Measurements from ENCODE around the gene RFX8.
"Not testable (repeated sequence)": the region's sequence is repeated elsewhere in the genome, so short reads cannot be mapped to it uniquely, and the experiment has no call there.

Gene RFX8

GRCh38 chr2:101485856-101486255 is 10.9 kb upstream of the RFX8 start:
- DNase-seq, result no peak

GRCh38 chr2:101480764-101481163 is 5.9 kb upstream of the RFX8 start:
- no peak for DNase-seq

DNA sequence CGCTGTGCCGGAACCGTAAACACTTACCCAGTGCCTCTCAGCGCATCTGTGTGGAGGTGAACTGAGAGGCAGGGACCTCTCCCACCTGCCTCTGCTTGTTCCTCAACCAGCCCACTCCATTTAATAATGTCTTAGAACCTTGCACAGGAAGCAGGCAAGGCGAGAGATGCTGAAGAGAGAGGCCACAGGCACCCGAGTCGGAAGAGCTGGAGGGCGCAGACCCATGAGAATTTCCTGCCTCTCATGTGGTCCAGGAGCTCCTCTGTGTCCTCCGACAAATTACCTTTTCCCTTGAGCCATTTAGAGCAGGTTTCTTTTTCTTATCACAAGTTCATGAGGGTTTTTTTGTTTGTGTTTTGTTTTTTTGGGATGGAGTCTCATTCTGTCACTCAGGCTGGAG is 4.9 kb upstream of the RFX8 start:
- DNase-seq, result no peak

GRCh38 chr2:101479328-101479727 is 4.4 kb upstream of the RFX8 start:
- DNase-seq, result no peak

DNA sequence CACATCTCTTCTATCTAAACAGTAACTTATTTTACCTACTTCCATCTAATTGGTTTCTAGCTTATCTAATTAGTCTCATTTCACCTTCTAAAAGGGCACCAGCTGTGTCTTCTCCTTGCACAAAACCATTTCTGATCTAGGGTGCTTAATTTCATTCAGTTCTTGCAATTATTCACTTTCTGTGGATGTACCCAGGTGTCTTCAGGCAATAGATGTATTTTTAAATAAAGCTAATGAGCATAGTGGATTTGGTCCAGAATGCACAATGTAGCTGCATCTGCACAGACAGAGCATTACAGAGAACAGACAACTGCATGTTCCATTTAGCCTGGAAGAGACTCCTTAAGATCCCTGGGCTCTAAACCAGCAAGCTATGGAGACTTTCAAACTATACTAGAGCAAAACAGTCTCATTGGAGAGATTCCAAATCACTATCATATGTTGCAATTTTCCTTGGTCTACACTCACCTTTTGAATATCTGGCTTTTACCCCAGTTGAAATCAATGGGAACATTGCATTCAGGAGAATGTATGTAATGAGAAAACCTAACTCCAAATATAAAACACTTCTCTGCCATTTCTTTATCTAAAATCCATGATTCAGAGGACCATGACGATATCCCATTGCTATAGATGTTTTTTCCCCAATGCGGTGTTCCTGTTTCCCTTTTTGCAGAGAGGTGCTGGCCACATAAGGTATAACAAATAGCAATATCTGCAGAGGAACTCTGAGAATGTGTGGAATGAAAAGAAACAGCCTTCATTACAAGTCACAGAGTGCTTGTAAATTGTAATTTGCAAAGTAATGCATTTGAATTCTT is 3.5 kb upstream of the RFX8 start:
- no peak for DNase-seq

- no peak for DNase-seq
Observed at GRCh38 chr2:101477556-101477955, 2.6 kb upstream of the RFX8 start.

DNA sequence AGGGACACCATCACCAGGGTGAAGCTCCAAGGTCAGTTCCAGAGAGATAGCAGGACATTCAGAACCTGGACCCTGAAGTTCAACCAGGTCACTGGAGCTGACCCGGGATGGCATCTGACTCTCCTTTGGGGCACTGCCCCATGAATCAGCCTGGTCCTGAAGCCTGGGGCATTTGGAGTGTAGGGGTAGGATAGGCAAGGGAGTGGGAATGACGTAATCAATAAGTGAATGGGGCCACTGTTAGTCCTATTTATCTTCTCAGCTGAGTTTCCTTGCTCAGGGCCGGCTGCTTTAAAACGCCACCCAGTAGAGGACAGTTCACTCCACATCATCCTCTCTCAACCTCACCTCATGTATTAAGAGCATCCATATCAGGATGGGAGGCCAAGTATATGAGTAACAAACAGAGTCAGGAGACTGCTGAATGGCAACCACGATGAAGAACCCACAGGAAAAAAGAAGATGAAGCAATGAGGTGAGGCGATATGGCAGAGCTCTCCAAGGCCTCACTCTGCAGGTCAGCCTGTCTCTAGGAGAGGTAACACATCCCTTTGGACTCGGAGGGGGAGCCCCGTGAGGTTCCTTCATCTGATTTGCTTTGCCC is 1.8 kb upstream of the RFX8 start:
- no peak for DNase-seq

- peak; percentile 6 for DNase-seq
Observed at GRCh38 chr2:101473911-101474701, 806 bp downstream of the RFX8 start.

GRCh38 chr2:101473591-101473910 is 1.4 kb downstream of the RFX8 start:
- DNase-seq, result no peak

DNA sequence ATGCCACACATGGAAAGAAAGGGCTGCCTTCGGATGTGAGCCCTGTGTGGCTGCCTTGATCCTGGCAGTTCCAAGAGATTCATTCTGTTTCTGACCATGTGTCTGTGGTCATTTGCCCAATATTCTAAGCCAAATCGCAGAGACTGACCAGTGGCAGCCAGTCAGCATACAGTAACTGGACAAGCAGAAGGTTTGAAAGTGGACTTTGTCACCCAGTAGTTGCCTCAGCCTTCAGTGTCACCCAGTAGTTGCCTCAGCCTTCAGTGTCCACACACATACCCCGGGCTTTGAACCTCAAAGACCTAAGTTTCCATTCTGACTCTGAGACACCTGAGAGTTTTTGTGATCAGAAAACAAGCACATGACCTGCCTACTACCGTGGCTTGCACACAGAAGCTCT is 5.0 kb downstream of the RFX8 start:
- DNase-seq, result no peak

DNA sequence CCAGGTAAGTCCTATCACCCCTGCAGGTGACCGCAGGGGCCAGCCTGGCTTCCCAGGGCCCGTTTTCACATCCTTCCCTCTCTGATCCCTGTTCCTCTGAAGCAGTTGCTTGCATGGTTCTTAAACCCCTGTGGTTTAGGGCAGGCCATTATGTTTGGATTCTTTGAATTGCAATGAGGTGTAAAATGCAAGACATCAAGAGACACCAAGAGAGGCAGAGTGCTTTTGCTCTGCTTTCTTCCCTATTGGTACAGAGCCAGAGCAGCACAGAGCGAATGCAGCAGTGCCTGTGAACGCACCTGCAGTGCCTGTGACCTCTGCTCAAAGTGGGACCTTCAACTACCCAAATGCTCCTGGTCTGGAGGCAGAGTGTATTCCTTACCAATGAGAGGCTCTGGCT is 7.6 kb downstream of the RFX8 start:
- DNase-seq, result no peak

GRCh38 chr2:101466426-101466825 is 8.5 kb downstream of the RFX8 start:
- no peak for DNase-seq

DNA sequence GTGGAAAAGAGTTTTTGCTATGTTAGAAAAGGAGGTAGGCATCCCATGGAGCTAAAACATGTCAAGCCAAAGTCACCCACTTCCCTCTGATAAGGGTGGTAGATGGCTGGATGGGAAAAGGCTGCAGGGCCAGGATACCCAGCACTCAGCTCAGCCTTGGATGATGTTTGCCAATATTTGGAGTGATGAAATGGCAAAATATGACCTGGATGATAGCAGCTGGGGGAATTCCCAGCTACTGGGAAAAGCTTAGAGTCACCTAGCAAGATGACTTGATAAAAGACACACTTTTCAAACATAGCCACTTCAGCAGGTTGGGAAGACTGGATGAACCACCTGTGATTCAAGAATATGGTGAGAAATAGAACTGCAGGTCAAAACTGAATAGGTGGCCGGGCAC is 10.1 kb downstream of the RFX8 start:
- no peak for DNase-seq

DNA sequence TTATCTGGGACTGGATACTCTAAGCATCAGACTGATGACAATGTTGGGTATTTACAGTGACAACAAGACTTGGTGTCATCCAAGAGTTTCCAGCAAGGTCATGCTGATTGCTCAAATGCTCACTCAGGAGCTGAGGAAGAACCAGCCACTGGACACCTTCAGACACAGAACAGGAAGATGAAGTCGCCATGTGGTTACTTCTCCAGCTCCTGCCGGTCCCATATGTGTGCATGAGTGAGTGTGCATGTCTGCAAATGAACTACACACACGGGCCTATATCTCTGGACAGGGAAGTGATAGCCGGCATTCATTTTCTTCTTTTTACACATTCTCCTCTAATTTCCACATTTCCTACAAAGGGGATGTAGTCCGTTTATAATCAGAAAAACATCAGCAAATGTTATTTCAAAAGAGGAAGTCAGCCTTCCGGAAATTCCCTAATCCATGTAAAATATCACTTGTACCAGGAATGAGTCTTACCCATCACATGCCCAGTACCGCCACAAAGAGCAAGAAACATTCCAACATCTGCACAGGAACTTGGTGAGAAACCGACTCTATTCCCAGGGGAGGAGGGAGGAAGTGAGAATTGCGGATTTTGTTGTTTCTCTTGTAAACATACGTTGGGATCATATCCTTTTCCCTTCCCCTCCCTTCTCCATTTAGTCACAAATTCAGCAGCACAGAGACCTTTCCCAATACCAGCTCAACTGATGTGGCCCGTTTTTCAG is 10.8 kb downstream of the RFX8 start:
- DNase-seq, result no peak

- DNase-seq, result no peak
Observed at GRCh38 chr2:101463421-101463820, 11.5 kb downstream of the RFX8 start.

GRCh38 chr2:101461381-101461780 is 13.5 kb downstream of the RFX8 start:
- no peak for DNase-seq

DNA sequence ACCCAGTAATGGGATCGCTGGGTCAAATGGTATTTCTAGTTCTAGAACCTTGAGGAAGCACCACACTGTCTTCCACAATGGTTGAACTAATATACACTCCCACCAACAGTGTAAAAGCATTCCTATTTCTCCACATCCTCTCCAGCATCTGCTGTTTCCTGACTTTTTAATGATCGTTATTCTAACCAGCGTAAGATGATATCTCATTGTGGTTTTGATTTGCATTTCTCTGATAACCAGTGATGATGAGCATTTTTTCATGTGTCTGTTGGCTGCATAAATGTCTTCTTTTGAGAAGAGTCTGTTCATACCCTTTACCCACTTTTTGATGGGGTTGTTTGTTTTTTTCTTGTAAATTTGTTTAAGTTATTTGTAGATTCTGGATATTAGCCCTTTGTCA is 20.5 kb downstream of the RFX8 start:
- not testable (repeated sequence) for DNase-seq

GRCh38 chr2:101450965-101451364 is 23.9 kb downstream of the RFX8 start:
- no peak for DNase-seq

- DNase-seq, result no peak
Observed at GRCh38 chr2:101446869-101447268, 28.0 kb downstream of the RFX8 start.

- DNase-seq, result no peak
Observed at GRCh38 chr2:101442667-101443061, 32.2 kb downstream of the RFX8 start.

GRCh38 chr2:101442042-101442666 is 32.8 kb downstream of the RFX8 start:
- no peak for DNase-seq

DNA sequence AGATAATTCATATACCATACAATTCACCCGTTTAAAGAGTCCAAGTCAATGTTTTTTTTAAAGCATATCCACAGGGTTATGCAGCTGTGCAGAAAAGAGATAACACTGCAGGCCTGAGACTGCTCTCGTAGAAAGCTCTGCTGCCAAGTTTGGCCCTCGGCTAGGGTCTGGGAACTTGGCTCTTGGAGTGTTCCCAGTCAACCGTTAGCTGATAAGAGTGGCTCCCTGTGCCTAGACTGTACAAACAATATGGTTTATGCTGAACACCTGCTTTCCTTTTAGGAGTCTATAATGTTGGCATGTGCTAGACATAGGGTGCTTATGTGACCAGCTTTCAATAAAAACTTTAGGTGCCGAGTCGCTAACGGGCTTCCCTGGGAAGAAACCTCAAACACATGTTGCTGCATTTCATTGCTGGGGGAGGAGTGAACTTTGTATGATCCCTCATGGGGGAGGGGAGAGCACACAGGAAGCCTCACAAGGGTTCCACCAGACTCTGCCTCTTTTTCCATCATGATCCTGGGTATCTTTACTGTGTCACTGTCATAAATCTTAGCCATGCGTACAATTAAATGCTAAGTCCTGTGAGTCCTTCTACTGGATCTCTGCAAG is 34.7 kb downstream of the RFX8 start:
- DNase-seq, result no peak

Data from T-helper 9 cell (primary cell).